ENCODE data around the gene KRT72.

DNA sequence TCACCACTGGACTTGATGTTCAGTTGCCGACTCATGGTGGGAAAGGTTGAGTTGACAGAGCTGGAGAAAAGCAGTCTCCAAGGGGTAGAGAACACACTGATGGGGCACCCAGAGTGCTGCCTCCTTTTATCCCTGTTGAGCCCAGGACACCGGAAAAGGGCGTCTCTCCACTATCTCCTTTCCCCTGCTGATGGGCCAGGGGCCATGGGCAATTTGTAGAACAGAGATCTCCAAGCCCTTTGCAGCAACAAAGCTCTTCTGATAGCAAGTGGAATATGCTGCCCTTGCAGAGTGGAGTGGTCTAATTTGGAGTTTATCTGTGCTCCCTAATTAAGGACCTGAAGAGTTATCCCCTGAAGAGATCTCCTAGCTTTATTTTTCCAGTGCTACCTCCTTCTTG, 27.5 kb downstream of the KRT72 start, which contains the start of gene KRT74:
- TF ChIP-seq, protein P1, sequence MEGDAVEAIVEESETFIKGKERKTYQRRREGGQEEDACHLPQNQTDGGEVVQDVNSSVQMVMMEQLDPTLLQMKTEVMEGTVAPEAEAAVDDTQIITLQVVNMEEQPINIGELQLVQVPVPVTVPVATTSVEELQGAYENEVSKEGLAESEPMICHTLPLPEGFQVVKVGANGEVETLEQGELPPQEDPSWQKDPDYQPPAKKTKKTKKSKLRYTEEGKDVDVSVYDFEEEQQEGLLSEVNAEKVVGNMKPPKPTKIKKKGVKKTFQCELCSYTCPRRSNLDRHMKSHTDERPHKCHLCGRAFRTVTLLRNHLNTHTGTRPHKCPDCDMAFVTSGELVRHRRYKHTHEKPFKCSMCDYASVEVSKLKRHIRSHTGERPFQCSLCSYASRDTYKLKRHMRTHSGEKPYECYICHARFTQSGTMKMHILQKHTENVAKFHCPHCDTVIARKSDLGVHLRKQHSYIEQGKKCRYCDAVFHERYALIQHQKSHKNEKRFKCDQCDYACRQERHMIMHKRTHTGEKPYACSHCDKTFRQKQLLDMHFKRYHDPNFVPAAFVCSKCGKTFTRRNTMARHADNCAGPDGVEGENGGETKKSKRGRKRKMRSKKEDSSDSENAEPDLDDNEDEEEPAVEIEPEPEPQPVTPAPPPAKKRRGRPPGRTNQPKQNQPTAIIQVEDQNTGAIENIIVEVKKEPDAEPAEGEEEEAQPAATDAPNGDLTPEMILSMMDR (IDR thresholded peaks at IDR 0.05 in 8 of 11, conservative IDR thresholded peaks at IDR 0.05 in 3 of 11), result no peak
- no peak for TF ChIP-seq POLR2A (IDR thresholded peaks at IDR 0.05)

Measured in spleen (tissue), 7 donors.